T-helper 2 cell treated with Interferon-gamma antibody and Interleukin-4, amounts not matched to agents 100 ng/mL and 5 ng/mL, for 36 hours (primary cell): ENCODE data around the gene ZCCHC9. TPM values are rescaled to one million over a fixed set of nuclear protein-coding genes. Genes with fewer than 3 reads are reported as not detected.
"Not testable (repeated sequence)": the region's sequence is repeated elsewhere in the genome, so short reads cannot be mapped to it uniquely, and the experiment has no call there.

Experiments
- intact Hi-C: fragments of 100-400 bp; cut with micrococcal nuclease; formaldehyde crosslinking; loops from one replicate; pipeline ENCODE4 v1.15.1; 2023
- total RNA-seq: library from RNA; stranded (reverse); gene quantifications from 2 replicates; pipeline ENCODE4 v1.2.3, GENCODE V29; 2022

ZCCHC9 gene, protein sequence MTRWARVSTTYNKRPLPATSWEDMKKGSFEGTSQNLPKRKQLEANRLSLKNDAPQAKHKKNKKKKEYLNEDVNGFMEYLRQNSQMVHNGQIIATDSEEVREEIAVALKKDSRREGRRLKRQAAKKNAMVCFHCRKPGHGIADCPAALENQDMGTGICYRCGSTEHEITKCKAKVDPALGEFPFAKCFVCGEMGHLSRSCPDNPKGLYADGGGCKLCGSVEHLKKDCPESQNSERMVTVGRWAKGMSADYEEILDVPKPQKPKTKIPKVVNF
- total RNA-seq: 33.9 and 34.1 TPM in 2 replicates

DNA sequence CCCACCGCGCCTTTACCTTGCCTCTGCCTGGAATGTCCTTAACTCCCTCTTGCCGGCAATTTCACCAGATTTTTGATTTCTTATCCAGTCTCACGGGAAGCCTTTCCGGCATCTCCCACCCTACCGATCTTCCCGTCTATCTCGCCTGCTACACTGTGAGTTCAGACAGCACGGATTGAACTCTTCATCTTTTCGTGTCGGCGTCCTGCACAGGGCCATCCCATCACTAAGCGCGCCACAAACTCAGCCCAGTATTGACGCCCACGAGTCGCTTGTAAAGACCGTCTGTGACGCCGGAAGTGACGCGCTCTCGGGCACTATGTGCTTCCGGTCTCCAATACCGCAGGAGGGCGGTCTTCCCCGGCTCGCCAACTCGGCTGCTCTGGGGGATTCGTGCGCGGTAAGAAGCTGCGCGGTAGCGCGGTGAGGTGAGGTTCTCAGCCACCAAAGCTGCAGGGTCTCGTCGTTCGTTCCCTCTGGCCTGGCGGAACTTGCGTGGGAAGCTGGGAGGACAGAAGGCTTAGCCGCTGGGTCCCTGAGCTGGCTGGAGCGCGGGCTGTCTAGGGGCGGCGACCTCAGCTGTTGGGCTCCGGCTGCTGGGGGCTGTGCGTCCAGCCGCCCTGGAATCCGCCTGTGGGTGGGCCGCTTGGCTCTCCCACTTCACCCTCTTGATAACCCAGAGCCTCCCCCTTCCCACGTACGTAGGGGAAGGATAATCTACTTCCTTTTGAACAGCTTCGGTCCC is at the start of gene ZCCHC9:
ZCCHC9 (plus strand) TSS at position 317 of the 745 bp plus-strand sequence. CDS start 3,171 bp downstream, outside the sequence.
- intact Hi-C loops: loop anchor here (1.0 to 5.0 kb wide), 7 partner anchors 450 to 1789 kb away; partner anchors contain the start of genes ATG10, HOMER1, RPS23 and SSBP2

DNA sequence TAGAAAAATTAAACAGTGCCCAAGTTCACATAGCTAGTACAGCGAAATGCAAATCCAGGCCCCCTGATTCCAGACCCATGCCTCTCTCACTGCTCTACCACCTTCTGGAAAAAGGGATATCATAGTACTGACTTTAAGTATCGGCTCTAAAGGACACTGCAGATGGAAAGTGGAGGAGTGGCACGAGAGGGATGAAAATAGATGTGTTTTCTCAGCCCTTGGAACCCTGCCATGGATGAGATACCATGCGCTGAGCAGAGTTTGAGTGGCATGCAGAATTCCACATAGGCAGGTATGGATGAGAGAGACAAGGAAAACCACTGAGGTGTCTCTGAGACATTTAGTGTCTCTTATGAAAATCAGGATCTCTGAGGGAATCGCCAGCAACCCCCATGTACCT is 49.5 kb upstream of the ZCCHC9 start:
- intact Hi-C loops: no loop called here

DNA sequence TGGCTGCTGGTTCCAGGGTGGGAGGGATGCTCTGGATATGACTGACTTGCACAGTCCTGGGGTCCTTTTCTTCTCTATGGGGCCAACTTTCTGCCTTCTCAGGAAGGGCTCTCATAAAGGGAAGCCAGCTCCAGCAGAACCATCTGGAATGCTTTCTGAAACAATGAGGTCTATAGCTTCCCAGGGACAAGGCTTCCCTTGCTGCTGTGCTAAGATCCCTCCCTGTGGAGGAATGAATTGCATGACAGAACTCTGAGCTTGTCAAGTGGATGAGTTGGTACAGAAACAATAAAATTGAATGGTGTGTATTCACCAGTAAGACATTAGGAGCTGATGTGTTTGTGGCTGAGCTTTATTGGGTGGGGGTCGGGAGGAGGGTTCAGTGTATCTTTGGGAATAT is 48.5 kb upstream of the ZCCHC9 start:
- intact Hi-C loops: no loop called here

DNA sequence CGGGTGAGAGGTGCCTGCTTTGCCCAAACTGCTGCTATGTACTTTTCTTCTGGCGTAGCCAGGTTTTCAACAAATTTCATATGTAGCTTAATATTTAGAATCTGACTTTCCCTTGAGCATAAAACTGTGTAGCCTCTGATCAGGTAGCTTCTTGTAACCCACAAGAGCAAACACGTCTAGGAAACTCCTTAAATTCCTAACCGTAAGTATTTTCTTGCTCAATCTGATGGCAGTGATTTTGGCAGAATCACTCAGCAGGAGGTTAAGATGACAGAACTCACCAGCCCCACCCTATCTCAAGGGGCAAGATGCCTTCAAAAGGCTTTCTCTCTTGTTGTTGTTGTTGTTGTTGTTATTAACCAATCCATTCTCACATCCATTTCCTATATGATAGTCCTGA is 47.5 kb upstream of the ZCCHC9 start:
- intact Hi-C loops: no loop called here

DNA sequence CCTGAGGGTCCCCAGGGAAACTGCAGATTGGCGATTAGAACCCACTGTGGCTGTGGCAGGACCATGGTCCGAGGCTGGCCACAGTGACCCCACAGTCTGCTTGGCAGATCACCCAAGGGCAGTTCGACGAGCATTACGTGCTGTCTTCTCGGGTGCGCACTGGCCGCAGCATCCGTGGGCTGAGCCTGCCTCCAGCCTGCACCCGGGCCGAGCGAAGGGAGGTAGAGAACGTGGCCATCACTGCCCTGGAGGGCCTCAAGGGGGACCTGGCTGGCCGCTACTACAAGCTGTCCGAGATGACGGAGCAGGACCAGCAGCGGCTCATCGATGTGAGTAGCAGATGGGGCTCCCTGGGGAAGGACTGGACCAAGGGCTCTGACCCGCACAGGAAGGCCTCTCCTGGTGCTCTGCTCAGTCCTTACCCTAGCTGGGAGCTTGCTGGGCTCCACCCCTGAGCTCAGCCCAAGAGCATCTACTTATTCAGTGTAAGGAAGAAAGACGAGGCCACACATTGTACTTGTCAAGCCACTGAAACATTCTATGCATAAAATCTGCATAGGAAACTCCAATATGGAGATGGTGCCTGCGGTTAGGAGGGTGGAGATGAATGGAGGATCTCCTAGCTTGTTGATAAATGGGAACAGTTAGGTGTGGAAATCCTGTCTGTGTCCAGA is 46.4 kb upstream of the ZCCHC9 start:
- intact Hi-C loops: no loop called here

DNA sequence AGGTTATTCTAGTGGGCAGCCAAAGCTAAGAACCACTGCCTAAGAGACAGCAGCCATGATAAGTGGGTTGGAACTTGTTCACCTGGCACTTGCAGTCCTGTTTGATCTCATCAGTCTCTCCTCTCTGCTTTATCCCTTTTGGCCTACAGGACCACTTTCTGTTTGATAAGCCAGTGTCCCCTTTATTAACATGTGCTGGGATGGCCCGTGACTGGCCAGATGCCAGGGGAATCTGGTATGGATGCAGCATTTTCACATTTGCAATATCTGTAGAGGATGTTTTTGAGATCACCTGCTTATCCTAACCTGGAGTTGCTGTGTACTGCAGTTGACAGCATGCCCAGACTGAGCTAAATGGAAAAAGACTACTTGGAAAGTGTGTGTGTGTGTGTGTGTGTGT is 44.6 kb upstream of the ZCCHC9 start:
- intact Hi-C loops: no loop called here

DNA sequence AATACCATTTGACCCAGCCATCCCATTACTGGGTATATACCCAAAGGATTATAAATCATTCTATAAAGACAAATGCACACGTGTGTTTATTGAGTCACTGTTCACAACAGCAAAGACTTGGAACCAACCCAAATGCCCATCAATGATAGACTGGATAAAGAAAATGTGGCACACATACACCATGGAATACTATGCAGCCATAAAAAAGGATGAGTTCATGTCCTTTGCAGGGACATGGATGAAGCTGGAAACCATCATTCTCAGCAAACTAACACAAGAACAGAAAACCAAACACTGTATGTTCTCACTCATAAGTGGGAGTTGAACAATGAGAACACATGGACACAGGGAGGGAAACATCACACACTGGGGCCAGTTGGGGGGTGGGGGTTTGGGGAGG is 38.6 kb upstream of the ZCCHC9 start:
- intact Hi-C loops: not testable (repeated sequence)

DNA sequence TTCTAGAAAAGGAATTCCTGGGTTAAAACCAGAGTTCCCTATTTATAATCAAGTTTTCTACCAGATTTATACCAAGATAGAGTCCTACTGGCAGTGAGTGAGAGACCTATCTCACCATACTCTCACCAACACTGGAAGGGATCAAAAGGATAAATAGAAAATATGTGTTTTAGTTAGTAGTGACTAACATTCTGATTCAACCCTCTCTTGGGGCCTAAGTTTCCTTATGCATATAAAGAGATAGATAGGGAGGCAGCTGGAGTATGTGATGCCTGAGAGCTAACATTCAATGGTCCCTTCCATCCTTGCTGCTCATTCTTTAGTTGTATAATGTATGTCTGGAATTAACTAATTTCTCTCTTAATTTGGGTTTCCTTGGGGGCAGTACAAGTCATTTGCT is 36.3 kb upstream of the ZCCHC9 start:
- intact Hi-C loops: no loop called here

DNA sequence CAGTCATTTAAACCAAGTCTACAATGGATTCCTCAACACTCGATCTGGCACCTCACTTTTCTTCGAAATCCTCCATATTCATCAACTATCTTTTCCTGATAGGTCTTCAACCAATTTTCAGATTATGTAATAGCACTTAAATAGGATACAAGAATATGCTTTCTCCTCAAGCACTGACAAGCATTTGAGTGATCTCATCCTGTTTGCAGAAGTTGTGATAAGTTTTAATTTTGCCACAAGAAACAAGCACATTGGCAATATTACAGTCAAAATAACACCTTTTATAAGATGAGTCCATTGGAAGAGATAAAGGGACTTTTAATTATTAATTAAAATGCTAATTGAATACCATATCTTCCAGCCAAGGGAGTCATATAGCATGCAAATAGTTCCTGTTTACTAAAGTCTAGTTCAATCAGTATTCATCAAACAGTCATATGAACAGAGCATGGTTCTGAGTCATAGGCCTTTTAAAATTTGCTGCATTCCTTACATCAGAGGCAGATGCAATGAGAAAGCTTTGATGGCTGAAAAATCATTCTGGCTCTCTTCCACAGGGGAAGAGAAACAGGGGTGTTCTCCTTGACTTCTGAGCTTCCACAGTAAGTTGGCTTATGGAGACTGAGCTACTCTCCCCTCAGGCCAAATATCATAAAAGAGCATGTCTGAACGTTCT is 32.7 kb upstream of the ZCCHC9 start:
- intact Hi-C loops: no loop called here

DNA sequence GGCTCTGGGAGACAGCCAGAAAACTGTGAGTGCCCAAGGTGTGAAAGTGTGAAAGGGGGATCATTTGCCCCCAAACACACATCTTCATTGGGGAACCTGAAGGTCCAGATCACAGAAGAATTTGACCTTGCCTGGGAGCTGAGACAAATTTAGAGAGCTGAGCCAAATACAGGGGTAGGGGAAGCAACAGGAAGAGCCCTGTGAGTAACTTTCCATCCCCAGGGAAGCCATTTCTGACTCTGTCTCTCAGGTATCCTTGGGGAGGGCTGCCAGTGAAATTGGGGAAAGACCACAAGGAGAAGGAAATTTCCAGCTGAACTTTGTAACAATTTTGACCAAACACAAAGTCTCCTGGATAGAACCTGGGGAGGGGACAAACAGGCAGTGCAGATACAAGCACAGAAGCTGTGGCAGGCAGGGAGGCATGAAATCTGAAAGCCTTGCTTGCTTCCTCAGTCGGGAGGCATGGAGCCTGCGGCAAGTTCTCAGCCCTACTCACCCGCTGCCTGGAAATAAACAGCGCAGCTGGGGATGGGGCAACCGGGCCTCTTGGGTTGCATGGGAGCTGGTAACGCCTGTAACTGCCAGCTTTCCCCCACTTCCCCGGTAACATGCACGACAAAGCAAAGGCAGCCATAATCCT is 31.5 kb upstream of the ZCCHC9 start:
- intact Hi-C loops: no loop called here

DNA sequence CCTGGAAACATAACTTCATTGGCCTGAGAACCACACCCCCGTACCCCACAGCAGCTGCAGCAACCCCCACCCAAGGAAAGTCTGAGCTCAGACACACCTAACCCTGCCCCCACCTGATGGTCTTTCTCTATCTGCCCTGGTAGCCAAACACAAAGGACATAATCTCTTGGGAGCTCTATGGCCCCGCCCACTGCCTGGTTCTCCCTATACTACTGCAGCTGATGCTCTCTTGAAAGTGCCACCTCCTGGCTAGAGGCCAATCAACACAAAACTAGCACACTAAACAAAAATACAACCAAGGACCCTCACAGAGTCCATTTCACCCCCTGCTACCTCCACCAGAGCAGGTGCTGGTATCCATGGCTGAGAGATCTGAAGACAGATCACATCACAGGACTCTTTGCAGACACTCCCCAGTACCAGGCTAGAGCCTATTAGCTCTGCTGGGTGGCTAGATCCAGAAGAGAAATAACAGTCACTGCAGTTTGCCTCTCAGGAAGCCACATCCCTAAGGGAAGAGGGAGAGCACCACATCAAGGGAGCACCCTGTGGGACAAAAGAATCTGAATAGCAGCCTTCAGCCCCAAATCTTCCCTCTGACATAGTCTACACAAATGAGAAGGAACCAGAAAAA is 30.9 kb upstream of the ZCCHC9 start:
- intact Hi-C loops: not testable (repeated sequence)

DNA sequence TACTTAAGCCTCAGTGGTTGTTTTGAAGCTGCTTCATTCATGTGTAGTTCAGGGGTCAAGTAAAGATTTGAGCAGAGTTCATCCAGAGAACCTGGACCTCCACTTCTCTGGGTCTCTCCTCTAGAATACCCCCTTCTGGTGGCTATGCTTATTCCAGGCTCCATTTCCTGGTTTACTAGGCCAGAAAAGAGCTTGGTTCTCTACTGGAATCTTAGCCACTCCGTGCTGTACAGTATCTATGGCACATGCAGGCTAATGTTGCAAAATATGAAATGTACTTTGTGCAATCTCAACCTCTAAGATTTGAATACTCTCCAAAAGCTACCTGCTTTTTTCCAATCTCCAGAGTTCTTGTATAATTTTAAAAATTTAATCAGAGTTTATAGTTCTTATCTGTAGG is 17.4 kb upstream of the ZCCHC9 start:
- intact Hi-C loops: no loop called here

DNA sequence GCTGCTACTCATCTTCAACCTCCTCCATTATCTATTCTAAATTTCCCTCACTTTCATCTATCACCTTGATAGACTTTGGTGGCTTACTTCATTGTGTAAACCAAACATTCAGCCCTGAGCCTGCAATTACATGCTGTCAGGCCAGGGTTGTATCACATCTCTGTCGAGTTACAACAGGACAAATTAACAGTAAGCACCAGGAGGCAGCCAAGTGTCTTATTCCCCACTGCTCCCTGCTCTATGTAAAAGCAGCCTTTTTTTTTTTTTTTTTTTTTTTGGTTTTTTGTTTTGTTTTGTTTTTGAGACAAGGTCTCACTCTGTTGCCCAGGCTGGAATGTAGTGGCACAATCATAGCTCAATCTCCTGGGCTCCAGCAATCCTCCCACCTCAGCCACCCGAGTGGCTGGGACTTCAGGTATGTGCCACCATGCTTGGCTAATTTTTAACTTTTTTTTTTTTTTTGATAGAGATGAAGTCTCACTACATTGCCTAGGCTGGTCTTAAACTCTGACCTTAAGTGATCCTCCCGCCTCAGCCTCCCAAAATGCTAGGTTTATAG is 15.2 kb upstream of the ZCCHC9 start:
- intact Hi-C loops: no loop called here

DNA sequence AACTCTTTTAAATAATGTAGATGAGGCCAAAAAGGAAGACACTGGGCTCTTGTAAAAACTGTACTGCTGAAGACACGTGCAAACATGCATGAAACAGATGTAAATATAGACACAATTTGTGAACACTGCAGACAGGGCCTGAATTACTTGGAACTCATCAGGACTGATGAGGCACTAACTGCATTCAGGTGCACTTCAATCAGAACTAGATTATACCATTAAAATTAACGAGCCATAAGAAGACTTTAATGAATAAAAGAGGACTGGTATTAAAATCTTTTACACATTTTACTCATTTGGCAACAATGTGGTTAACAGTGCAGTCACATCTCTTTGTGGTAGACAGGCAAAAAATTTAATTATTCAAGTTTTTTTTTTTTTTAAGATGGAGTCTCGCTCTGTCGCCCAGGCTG is 13.4 kb upstream of the ZCCHC9 start:
- intact Hi-C loops: no loop called here

DNA sequence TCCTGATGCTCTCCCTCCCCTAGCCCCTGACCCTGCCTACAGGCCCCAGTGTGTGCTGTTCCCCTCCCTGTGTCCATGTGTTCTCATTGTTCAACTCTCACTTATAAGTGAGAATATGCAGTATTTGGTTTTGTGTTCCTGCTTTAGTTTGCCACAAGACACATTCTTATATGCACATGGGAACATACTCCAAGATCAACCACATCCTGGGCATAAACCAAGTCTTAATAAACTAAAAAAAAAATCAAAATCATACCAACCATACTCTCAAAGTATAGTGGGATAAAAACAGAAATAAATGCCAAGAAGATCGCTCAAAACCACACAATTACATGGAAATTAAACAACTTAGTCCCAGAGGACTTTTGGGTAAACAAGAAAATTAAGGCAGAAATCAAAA is 11.2 kb upstream of the ZCCHC9 start:
- intact Hi-C loops: no loop called here

DNA sequence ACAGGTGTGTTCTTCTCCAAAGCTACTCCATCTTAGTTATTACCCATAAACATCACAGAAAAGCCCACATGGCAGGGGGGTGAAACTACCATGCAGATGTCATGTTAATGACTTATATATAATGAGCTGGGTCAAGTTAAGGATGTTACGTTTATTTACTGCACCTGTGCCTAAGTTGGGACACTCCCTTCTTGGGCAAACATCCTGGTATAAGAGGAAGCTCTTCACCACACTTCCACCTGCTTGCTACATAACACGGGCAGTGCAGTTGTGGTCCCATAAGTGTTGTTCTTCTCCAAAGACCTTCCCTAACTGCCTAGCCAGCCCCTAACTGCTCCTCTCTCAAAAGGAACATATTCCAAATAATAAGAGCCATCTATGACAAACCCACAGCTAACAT is 9.3 kb upstream of the ZCCHC9 start:
- intact Hi-C loops: no loop called here

DNA sequence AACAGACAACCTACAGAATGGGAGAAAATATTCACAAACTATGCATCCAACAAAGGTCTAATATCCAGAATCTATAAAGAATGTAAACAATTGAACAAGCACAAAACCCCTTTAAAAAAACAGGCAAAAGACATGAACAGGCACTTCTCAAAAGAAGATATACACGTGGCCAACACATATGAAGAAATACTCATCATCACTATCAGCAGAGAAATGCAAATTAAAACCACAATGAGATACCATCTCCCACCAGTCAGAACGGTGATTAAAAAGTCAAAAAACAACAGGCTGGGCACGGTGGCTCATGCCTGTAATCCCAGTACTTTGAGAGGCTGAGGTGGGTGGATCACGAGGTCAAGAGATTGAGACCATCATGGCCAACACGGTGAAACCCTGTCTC is 7.4 kb upstream of the ZCCHC9 start:
- intact Hi-C loops: not testable (repeated sequence)

DNA sequence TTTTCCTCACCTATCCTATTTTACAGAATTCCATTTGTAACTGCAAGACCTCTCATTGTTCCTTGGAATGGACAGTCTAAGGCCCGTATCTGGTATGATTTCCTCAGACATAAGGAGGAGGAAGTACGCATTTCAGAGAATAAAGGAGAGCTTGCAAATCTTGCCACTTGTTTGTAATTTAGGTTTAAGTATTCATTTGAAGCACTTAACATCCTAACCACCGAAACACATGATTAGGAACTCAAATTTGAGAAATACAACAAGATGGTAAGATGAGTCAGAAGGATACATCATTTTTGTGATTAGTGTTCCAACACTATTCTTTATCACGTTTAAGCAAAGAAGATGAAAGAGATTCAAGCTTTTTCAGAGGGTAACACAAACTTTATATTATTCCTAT is 3.9 kb upstream of the ZCCHC9 start:
- intact Hi-C loops: no loop called here

DNA sequence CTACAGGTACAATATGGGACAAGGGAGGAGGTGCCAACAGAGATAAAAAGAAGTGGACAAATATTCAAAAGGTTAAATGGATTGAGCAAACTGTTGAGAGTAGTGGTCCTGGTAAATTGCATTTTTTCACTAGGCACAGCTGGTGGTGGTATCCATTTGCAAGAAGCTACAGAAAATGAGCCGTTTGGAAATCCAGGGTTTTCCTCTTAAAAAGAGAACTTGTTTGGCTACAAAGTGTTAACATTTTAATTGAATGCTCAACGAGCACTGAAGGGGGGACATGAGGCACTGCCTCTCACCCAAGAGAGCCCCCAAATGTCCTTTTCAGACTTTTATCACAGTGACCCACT is 491 bp upstream of the ZCCHC9 start:
- intact Hi-C loops: loop anchor here (1.0 to 5.0 kb wide), 7 partner anchors 450 to 1789 kb away; partner anchors contain the start of genes ATG10, HOMER1, RPS23 and SSBP2

DNA sequence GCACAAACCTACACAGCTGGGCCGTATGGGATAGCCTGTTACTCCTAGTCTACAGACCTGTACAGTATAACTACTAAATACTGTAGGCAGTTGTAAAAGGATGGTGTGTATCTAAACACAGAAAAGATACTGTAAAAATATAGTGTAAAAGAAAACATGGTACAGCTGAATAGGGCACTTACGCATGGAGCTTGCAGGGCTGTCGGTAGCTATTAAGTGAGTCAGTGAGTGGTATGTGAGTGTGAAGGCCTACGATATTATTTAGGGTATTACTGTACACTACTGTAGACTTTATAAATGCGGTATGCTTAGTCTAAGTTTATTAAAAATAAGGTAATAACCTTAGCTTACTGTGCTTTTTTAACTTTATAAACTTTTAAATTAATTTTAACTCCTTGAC is 1.2 kb downstream of the ZCCHC9 start:
- intact Hi-C loops: loop anchor here (5.0 kb wide), 3 partner anchors 670 to 1790 kb away; partner anchors contain the start of genes ATG10, HOMER1 and ZFYVE16
